A673 (cell line): ENCODE results near the gene NDUFB6. TPM values are rescaled to one million over a fixed set of nuclear protein-coding genes. Genes with fewer than 3 reads are reported as not detected.

Experiments used
- BruUV-seq: library from RNA; stranded (reverse); fragments of 400-500 nt; replicated peaks from 2 replicates; lab custom pipeline; 2021; lab: Mats Ljungman, UMichigan
- CTCF ChIA-PET: fragments of 300-600 bp; sonication (Branson Sonifier 250); formaldehyde crosslinking; loops from one replicate; lab custom pipeline; 2022; ENCODE audit warnings: antibody characterized with exemption; lab: Charles Lee
- POLR2A ChIA-PET: fragments of 300-600 bp; sonication (Branson Sonifier 250); formaldehyde crosslinking; loops from one replicate; lab custom pipeline; 2022; ENCODE audit warnings: antibody characterized with exemption; ENCODE audit not compliant: low non-redundant PET; lab: Charles Lee
- DNase-seq: peaks from one replicate; pipeline ENCODE4 v3.0.0-alpha.2; 2015; ENCODE audit warnings: low spot score
- H3K27ac ChIP-seq: fragments of 200-600 bp; sonication (generic); 2 replicates; pipeline ENCODE4 v1.5.1; 2016; ENCODE audit warnings: mixed run types, low read depth, mild to moderate bottlenecking, mixed read lengths, antibody characterized with exemption, low read length; ENCODE audit not compliant: poor library complexity, severe bottlenecking
- H3K27me3 ChIP-seq: fragments of 200-600 bp; sonication (generic); replicated peaks from 2 replicates; pipeline ENCODE4 v1.6.1; 2017; ENCODE audit warnings: mixed run types, low read depth, mild to moderate bottlenecking, mixed read lengths, antibody characterized with exemption, low read length; ENCODE audit not compliant: insufficient read depth, poor library complexity
- H3K36me3 ChIP-seq: fragments of 200-600 bp; sonication (generic); 2 replicates; pipeline ENCODE4 v1.6.1; 2016; ENCODE audit warnings: mixed run types, mild to moderate bottlenecking, mixed read lengths, antibody characterized with exemption, low read length; ENCODE audit not compliant: insufficient read depth, poor library complexity, severe bottlenecking
- H3K4me1 ChIP-seq: fragments of 200-600 bp; sonication (generic); 2 replicates; pipeline ENCODE4 v1.6.1; 2017; ENCODE audit warnings: mixed run types, mild to moderate bottlenecking, mixed read lengths, antibody characterized with exemption, low read length; ENCODE audit not compliant: insufficient read depth, poor library complexity, severe bottlenecking
- H3K4me3 ChIP-seq: fragments of 200-600 bp; sonication (generic); 2 replicates; pipeline ENCODE4 v1.5.1; 2016; ENCODE audit warnings: low read depth, mixed run types, mild to moderate bottlenecking, mixed read lengths, low read length; ENCODE audit not compliant: poor library complexity, severe bottlenecking
- H3K9me3 ChIP-seq: fragments of 200-600 bp; sonication (generic); 2 replicates; pipeline ENCODE4 v1.6.1; 2016; ENCODE audit warnings: mixed run types, low read depth, mild to moderate bottlenecking, mixed read lengths, antibody characterized with exemption, low read length; ENCODE audit not compliant: poor library complexity, severe bottlenecking
- CTCF ChIP-seq: fragments of 300-800, 200-600 bp; sonication (generic); conservative IDR thresholded peaks from 2 replicates; pipeline ENCODE4 v1.5.1; 2017; ENCODE audit warnings: low read depth, mild to moderate bottlenecking, antibody characterized with exemption, low read length, moderate library complexity, mixed read lengths
- EZH2 ChIP-seq: fragments of 200-600 bp; sonication (generic); IDR thresholded peaks from 2 replicates; pipeline ENCODE4 v1.6.1; 2017; ENCODE audit warnings: borderline replicate concordance, low read depth, mild to moderate bottlenecking, mixed read lengths, antibody characterized with exemption, low read length; ENCODE audit not compliant: poor library complexity, severe bottlenecking
- intact Hi-C: fragments of 100-400 bp; cut with micrococcal nuclease; formaldehyde crosslinking; loops from one replicate; pipeline ENCODE4 v1.10.0; 2022; ENCODE audit not compliant: unreplicated experiment
- total RNA-seq: library from RNA; stranded (reverse); gene quantifications from 2 replicates; pipeline ENCODE4 v1.2.3, GENCODE V29; 2021

Gene NDUFB6
- total RNA-seq, 1 experiment from 2014 or later = 82.6 TPM

DNA sequence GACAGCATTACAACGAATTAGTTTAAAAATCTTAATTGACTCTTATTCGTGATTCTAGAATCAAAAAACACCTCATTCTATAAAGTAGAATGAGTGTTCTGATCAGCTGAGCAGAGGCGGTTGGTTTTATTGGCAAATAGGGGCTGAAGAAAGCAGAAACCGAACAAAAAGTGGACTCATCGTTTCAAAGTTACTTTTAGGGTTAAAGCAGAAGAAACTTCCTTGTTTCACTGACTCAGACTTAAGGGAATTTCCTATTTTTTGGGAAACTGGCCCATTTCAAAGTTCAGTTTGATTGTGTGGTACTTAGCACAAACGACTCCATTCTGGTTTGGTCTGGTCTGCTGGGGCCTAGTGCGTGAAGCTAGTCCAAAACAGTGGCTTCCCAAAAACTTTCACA is 862 bp upstream of the NDUFB6 start:
- Histone ChIP-seq H3K4me3 (no peak overlapping the region), H3K27ac (no peak overlapping the region), H3K4me1 (peaks cover 15% of the 10 kb centered on the region), H3K27me3 (no peaks in the 10 kb centered on the region), H3K9me3 (no peaks in the 10 kb centered on the region), H3K36me3 (peaks cover 5% of the 10 kb centered on the region)
- DNase-seq = no peak
- ChIA-PET POLR2A (no interaction called here), CTCF (interaction anchor here (1.6 kb wide), 1 partner anchor 195 kb away, joined by 4 read pairs; no protein-coding TSS in a partner anchor)
- no TSS peak for BruUV-seq
- intact Hi-C loops = loop anchor here (2.0 to 10.0 kb wide), 2 partner anchors 49 to 195 kb away; partner anchors contain the start of gene RIGI
- TF ChIP-seq CTCF (no peak), EZH2 (no peak)

GRCh38 chr9:32571969-32572899 is 725 bp downstream of the NDUFB6 start:
- ChIA-PET CTCF (interaction anchor here (0.5 to 1.4 kb wide), 5 partner anchors 14 to 193 kb away, joined by 3 to 29 read pairs (median 5); partner anchors contain the start of gene RIGI), POLR2A (no interaction called here)
- intact Hi-C loops = loop anchor here (2.0 to 10.0 kb wide), 2 partner anchors 47 to 193 kb away; partner anchors contain the start of gene RIGI
- peak overlapping the region; percentile 79 for H3K27ac ChIP-seq
- peak overlapping the region; percentile 92 for H3K4me3 ChIP-seq
- H3K36me3 ChIP-seq = peaks cover 9% of the 10 kb centered on the region
- DNase-seq = peak; percentile 81
- H3K27me3 ChIP-seq = no peaks in the 10 kb centered on the region
- peaks cover 15% of the 10 kb centered on the region for H3K4me1 ChIP-seq
- no peaks in the 10 kb centered on the region for H3K9me3 ChIP-seq
- TF ChIP-seq EZH2 = no peak
- peak; percentile 73 for TF ChIP-seq CTCF
- BruUV-seq = TSS peak; percentile 64

- ChIA-PET CTCF (no interaction called here), POLR2A (no interaction called here)
- TF ChIP-seq CTCF (no peak), EZH2 (no peak)
- Histone ChIP-seq H3K9me3 (no peaks in the 10 kb centered on the region), H3K36me3 (peaks cover 9% of the 10 kb centered on the region), H3K27me3 (no peaks in the 10 kb centered on the region), H3K4me1 (peaks cover 15% of the 10 kb centered on the region), H3K27ac (no peak overlapping the region), H3K4me3 (no peak overlapping the region)
- intact Hi-C loops = loop anchor here (10.0 kb wide), 1 partner anchor 45 kb away; the partner anchor contains the start of gene RIGI
- no peak for DNase-seq
- no TSS peak for BruUV-seq
Observed at GRCh38 chr9:32570262-32570661, 2.7 kb downstream of the NDUFB6 start.
